NCI-H1105 treated with DMSO at 0.1 percent for 48 hours (cell line): ENCODE data around the gene FER.
"Not testable (repeated sequence)": the region's sequence is repeated elsewhere in the genome, so short reads cannot be mapped to it uniquely, and the experiment has no call there.

Experiments used
- DNase-seq: peaks from one replicate; lab custom pipeline; 2025; lab: John Stamatoyannopoulos, UW

The FER gene

GRCh38 chr5:108881133-108881532, 133.4 kb downstream of the FER start:
- DNase-seq: no peak

DNA sequence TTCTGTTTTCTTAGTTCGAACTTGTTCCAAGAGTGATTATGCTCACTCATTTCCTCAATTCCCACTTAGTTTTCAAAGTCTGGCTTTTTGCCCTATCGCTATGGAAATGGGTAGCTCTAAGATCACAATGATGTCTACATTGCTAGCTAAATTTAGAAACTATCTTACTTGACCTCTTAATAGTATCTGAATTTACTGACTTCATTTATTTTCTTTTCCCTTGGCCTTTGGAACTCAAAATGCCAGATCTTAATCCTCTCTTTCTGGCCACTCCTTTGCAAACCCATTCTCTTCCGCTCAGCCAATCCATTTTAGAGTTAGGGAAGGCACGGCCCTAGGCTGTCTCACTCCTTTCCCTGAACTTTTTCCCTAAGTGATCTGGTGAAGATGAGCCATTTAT, 137.0 kb downstream of the FER start:
- no peak for DNase-seq

GRCh38 chr5:108898257-108898656, 150.6 kb downstream of the FER start:
- DNase-seq: no peak

DNA sequence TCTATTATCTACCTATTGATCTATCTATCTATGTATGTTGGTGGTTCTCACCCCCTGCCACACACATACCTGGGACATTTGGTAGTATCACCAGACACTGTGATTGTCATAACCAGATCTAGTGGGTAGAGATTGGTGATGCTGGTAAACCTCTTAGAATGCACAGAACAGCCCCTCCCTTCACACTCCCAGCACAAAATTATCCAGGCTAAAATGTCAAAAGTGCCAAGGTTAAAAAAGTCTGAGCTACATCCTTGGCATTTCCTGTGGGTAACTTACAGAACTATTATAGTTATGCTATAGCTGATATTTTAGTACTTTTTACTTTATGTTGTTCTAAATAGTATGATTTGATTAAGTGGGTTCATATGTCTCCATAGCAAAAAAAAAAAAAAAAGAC, 151.0 kb downstream of the FER start:
- DNase-seq: no peak

GRCh38 chr5:108899244-108899643, 151.5 kb downstream of the FER start:
- not testable (repeated sequence) for DNase-seq

DNA sequence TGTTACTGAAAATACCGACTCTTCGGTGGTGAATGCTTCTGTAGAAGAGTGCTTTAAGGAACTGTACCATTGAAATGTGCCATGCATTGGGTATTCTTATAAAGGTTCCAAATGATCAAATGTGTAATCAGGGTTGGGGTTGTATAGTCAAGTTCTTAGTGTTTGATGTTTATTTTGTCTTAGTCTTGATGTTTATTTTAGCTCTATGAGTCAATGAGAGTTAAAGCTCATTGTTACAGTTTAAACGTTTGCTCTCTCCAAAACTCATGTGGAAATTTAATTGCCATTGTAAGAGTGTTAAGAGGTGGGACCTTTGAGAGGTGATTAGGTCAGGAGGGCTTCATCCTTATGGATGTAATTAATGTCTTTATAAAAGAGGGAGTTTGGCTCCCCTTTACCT, 153.0 kb downstream of the FER start:
- no peak for DNase-seq

- no peak for DNase-seq
Measured at GRCh38 chr5:108905805-108906204, 158.1 kb downstream of the FER start.

- DNase-seq: no peak
Measured at GRCh38 chr5:108910627-108911026, 162.9 kb downstream of the FER start.

GRCh38 chr5:108911055-108911454, 163.4 kb downstream of the FER start:
- DNase-seq: no peak

- DNase-seq: no peak
Measured at GRCh38 chr5:108917596-108917995, 169.9 kb downstream of the FER start.

DNA sequence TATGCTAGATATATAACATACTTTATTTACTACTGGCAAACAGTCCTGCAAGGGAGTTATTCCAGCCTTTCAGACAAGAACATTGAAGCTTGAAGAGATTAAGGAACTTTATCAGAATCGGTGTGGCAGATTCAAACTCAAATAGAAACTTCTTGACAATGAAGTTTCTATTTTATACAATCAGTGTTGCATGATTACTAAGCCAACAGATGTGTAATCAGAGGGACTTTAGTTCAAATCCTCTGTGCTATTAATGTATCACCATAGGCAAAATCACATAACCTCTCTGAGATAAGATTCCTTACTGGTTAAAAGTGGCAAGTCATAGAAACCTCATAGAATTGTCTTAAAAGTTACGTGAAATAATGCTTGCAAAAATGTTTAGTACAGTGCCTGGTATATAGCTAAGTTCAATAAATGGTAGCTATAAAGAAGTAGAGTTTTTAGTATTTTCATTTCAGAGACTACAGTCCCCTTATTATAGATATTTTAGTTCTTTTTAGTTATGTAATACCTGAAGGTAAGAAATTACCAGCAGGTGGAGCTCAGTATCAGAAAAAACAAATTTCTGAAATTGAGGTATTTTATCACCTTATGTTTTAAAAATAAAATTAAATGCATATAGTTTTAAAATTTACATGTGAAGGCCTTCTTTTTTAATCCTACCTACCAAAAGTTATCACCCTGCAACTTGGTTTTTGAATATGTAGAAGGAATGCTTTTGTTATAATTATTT, 172.1 kb downstream of the FER start:
- no peak for DNase-seq

DNA sequence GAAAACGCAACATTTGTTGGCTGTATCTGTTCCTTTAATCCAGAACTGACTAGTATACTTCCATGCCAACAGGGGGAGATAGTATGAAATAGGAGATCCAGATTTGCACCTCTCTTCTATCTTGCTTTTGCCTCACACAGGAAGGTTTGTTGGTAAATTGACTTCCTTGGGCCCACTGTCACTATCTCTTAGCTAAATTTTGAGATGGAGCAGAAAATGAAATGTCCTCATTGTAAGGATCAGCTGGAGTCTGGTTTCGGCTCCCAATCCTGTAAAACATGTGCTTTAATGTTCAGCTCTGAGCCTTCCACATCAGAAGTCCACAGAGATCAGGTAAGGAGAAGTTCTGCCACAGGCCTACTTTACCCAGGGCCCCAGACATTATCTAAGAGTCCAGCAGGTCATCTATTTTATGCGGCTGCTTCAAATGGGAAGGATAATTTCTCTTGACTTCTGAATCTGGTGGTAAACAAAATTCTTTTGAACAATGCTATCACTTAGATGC, 176.8 kb downstream of the FER start:
- no peak for DNase-seq

DNA sequence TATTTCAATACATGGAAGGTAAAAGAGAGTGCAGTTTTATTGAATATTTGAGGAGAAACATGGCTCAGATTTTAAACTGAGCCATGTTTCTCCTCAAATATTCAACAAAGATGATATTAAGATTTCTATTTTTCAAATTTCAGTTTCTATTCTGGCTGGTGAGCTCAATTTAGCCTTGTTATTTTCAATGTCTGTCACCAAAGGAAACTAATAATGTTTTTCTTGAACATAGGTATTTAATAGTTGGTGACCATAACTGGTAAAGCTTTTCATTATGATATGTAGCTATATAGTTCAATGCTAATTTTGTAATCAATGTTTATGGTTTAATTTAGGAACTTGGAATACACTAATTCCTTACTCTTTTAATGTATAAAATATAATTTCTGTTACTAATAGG, 177.4 kb downstream of the FER start:
- no peak for DNase-seq

- no peak for DNase-seq
Measured at GRCh38 chr5:108930107-108930506, 182.4 kb downstream of the FER start.

DNA sequence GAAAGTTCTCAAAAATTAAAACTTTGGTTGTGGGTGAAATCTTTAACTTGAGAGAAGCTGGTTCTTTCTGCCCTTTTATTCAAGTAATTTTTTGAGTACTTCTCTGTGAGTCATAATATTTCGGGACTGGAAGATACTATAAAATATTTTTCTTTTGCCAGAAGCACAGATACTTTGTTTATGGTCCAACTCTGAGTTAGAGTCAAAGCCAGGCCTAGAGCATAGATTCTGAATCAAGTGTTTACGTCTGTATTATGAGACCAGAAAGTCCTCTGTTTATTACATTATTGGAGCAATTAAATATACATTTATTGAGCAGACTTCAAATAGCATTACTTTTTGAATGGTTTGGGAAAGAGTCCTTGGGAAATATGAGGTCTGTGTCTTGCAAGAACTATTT, 187.9 kb downstream of the FER start:
- DNase-seq: no peak

- no peak for DNase-seq
Measured at GRCh38 chr5:108937221-108937620, 189.5 kb downstream of the FER start.

- no peak for DNase-seq
Measured at GRCh38 chr5:108940506-108940905, 192.8 kb downstream of the FER start.

GRCh38 chr5:108941746-108942145, 194.0 kb downstream of the FER start:
- DNase-seq: no peak

DNA sequence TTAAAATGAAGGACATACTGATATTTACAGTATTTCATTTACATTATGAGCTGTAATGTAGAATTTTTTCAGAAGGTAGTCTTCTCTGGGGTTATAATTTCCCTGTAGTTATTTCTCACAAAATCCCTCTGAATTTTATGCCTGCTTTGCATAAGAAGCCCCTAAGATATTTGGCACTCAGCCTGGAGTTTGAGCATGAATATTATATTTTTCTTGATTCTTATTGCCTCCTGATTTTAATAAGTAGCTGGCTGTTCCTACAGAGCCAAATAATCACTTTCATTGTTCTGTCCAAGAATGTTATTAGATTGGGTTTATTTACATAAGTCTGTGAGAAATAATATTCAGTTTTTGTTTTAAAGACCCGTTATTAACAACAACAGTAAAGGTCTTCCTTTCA, 195.0 kb downstream of the FER start:
- no peak for DNase-seq

- no peak for DNase-seq
Measured at GRCh38 chr5:108945094-108945493, 197.4 kb downstream of the FER start.

DNA sequence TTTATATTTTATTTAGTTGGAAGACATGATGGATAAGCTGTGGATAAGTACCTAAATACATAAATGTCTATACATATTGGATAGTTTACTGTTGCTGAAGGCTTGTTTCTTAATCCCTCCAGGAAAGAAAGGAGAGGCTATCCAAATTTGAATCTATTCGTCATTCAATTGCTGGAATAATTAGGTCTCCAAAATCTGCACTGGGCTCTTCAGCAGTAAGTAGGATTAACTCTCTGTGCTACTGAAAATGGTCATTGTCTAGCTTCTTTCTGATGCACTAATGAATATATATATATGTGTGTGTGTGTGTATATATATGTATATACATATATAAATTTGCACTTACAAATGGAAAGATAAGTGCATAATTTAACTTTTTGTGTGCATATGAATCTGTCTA, 198.3 kb downstream of the FER start:
- DNase-seq: no peak

DNA sequence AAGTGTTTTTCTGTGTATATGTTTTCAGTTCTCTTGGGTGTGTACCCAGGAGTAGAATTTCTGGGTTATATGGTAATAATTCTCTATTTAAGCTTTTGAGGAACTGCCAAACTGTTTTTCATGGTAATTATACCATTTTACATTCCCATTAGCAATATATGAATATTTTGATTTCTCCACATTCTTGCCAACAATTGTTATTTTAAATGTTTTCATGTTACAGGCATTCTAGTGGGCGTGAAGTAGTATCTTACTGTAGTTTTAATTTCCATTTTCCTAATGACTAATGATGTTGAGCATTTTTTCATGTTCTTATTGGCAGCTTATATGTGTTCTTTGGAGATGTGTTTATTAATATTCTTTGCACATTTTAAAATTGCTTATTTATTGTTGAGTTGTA, 199.5 kb downstream of the FER start:
- no peak for DNase-seq

DNA sequence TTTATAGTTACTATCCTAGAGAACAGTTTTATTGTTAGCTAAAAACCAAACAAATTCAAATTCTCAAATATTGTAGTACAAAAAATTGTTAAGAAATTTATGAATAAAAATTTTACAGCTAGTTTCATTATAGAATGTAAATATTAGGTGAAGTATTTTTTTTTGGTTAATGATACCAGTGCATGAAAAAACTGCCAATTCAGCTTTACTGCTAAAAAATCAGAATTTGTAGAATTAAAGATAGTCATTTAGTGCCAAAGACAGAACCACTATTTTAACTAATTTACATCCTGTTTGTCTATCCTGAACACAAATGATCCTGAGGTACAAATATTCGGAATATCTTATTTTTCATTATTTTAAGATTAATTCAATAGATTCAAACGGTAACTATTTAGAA, 202.6 kb downstream of the FER start:
- DNase-seq: no peak

- no peak for DNase-seq
Measured at GRCh38 chr5:108953940-108954339, 206.2 kb downstream of the FER start.
